Limb (tissue), 2 donors: Measurements from ENCODE around the gene BSN.
"Not testable (repeated sequence)": the region's sequence is repeated elsewhere in the genome, so short reads cannot be mapped to it uniquely, and the experiment has no call there.

Experiments used
- DNase-seq, 2 donors: peaks; one replicate each; pipeline ENCODE4 v3.0.0-alpha.2; 2016; ENCODE audit errors: extremely low spot score in 2 of 2

Gene BSN

DNA sequence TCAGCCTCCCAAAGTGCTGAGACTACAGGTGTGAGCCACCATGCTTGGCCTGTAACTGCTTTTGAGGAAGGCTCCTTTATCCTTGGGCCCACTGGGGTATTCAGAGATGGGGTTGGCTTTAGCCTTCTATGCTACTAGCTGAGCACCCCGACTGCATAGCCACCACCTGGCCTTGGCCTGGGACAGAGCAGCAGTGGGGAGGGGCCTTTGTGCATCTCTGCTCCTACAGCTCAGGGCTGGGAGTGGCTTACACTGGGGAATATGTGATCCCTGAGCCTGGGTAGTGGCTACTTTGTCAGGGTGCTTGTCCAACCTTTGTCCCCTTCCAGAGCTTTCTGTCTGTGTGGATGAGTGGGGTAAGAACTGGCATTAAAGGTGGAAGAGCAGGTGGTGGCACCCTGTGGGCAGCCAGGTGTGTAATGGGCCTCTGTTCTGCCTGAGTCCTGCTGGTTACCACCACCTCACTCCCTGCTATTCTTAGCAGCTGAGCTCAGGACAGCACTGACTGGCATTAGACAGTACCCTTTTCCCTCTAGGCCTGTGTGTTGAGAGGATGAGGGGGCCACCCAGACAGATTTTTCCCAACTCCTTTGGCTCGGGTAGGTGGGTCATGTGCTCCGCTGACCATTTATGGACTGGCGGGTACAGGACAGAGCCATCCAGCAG is 141.2 kb downstream of the BSN start:
- not testable (repeated sequence) for DNase-seq

- DNase-seq = no peak
Measured at GRCh38 chr3:49699281-49699979, 145.2 kb downstream of the BSN start.

DNA sequence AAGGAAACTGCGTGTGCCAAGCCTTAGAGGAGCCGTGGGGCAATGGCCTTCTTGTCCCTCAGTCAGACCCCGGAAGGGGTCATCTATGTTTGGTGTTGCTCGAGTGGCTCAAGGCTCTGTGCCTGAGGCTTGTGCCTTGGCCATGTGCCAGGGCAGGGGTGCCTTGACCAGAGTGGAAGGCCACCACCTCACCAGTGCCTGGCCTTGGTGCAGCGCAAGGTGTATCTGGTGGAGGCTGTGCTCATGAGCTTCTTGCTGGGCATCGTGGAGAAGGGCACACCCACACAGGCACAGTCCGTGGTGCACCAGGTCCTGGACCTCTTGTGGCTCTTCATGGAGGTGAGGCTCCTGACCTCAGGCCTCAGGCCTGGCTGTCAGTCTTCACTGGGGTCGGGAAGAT is 145.7 kb downstream of the BSN start:
- no peak for DNase-seq

DNA sequence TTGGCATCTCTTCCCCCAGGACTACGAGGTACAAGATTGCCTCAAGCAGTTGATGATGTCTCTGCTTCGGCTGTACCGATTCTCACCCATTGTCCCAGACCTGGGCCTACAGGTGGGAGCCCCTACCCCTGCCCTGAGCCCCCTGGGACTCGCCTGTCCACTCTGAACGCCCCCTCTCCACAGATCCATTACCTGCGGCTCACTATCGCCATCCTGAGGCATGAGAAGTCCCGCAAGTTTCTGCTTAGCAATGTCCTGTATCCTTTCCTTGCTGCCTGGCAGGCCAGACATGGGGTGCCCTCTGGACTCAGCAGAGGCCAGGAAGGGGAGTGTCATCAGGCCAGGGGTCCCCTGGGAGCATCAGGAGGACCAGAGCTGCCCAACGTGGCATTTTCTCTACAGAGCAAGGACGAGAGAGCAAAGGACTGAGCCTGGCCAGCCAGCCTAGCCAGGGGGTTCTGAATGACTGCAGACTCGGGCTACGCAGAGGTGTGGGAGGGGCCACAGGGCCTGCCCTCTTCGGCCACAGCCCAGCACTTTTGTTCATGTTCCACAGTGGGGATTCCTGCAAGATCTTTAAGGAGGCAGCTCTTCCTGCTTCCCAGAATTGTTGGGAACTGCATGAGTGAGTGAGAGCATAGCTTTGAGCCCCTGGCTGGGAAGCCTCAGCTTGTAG is 146.3 kb downstream of the BSN start:
- no peak for DNase-seq

DNA sequence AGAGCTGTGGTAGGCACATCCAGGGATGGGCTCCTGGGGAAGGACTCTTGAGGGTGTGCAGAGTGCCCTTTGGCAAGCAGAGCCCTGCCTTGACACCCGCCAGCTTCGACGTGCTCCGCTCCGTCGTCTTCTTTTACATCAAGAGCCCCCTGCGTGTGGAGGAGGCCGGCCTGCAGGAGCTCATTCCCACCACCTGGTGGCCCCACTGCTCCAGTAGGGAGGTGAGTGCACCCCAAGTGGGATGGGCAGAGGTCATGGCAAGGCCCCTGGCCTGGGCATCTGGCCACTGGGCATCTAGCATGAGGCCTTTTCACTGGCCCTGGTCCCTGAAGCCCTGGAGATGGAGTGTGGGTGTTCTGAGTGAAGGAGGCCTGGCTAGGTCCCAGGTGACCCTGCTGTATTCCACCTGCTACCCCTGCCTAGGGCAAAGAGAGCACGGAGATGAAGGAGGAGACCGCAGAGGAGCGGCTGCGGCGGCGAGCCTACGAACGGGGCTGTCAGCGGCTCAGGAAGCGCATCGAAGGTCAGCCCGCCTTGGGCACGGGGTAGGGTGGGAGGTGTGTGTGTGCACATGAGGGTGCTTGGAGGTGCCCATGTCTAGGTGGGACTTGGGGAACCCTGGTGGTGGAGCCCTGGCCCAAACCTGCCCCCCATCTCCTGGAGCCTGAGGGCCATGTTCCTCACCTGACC is 147.3 kb downstream of the BSN start:
- no peak for DNase-seq

DNA sequence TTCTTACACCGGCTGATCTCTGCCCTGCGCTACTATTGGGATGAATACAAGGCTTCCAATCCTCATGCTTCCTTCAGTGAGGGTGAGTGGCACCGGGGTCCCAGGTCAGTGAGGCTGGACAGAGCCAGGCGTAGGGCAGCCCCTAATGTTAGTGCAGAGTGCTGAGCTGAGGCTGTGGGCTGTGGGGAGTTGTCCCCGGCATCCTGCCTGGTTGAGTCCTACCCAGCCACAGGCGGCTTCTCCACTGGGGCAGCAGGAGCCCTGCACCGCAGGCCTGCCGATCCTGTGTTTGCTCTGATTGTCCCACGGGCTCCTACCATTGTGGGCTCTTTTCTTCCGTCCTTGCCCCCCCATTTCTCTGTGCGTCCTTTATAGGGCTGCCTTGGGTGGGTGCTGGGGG is 148.4 kb downstream of the BSN start:
- no peak for DNase-seq

DNA sequence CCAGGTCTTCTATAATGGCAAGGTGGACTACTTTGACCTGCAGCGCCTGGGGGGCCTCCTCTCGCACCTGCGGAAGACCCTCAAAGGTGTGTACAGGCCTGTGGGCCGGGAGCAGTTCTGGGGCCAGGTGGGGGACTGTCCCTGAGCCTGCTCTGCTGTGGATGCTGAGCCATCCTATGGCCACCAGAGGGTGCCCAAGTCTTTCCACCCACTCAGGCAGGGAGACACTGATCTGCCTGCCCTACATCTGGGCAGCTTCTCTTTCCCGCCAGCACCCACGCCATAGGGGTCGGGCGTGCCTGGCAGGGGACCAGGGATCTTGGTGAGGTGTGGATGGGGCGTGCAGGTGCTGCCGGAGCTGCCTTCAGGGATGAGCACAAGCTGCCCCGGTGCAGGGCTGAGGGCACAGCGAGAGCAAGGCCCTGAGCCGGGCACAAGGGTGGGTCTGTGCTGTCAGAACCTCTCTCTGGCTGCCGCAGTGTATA is 149.2 kb downstream of the BSN start:
- peak in 1 of 2 donors; percentile 69 for DNase-seq

DNA sequence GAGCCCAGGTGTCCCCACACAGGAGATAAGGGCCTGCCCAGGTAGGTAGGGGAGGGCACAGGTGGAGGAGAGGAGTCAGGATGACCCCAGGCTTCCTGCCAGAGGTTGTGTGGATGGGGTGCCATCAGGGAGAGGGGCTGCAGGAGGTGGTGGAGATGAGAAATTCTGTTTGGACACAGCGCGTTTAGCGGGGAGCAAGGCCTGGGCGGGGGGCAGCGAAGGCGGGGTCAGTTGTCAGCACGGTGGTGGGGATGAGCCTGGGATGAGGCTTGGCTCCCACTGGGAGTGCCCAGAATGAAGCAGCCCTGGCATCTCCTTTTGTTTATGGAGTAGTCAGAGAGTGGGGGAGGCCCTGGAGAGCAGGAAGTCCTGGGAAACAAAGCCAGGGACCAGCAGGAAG is 149.7 kb downstream of the BSN start:
- no peak for DNase-seq

DNA sequence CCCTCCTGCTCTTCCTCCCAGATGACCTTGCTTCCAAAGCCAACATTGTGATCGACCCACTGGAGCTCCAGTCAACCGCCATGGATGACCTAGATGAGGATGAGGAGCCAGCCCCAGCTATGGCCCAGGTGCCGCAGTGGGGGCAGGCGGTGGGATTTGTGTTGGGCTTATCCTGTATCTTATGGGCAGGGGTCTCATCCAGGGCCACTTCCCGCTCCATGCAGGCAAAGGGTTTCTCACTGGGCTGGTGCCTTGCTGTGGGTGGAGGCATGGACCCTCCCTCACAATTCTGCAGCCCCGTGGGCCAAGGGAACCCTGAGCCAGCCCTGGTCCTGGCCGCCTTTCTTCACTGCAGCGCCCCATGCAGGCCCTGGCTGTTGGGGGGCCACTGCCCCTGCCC is 150.4 kb downstream of the BSN start:
- no peak for DNase-seq

DNA sequence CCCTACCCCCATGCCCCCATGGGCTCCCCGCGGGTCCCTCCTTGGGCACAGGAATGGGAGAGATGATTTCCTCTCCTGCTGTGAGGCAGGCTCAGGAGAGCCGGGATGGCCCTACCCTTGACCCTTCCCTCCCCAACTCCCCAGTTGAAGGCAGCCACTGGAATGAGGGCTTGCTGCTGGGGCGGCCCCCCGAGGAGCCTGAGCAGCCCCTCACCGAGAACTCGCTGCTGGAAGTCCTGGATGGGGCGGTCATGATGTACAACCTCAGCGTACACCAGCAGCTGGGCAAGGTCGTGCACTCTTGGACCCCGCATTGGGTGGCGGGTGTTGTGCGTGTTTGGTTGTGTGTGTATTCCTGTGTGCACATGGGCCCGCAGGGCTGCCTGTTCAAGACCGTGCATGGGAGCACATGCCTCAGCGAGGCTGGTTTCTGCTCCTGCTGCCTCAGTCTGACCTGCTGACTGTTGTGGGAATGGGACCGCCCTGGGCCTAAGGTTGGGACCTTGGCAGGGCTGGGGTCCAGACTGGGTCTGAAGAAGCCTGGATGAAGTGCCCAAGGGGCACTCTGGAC is 151.2 kb downstream of the BSN start:
- no peak for DNase-seq

- no peak for DNase-seq
Measured at GRCh38 chr3:49706456-49707112, 152.3 kb downstream of the BSN start.

DNA sequence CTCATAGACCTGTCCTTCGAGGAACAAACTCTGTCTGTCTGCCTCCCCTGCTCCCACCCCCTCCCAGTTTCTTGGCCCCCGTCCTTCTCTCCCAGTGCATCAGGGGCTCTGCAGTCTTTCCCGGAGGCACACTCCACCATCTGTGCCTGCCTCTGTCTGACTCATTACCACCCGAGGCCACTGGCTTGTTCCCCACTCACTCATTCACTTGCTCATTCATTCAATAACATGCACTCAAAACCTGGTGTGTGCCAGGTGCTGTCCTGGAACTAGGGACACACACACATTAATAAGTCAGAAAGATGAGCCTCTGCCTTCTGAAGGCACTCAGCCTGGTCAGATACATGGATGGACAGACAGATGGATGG is 152.8 kb downstream of the BSN start:
- DNase-seq = no peak

DNA sequence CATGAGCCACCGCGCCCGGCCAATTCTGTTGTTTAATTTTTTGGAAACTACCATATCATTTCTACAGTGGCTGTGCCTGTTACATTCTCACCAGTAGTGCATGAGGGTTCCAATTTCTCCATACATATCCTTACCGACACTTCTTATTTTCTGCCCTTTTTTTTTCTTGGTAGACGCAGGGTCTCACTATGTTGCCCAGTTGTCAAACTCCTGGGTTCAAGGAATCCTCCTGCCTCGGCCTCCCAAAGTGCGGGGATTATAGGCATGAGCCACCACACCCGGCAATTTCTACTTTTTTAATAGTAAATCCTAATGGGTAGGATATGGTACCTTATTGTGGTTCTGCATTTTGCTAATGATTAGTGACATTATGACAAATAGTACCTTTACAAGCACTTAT is 155.6 kb downstream of the BSN start:
- no peak for DNase-seq

DNA sequence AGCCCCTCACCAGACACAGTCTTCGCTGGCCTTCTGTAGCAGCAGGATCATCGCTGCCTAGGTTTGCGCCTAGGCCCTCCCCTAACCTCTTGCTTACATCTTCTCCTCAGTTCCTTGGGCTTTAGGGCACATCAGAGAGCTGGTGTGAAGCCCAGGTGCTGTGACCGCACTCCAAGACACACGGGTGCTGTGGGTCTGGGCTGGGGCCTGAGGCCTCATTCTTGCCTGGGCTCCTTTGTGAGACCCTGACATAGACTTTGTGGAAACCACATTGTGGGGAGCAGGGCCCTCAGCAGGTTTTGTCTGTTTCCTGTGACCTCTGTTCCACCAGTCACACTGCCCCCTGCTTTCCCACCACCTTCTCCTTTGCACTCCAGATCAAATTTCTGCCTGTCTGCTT is 157.2 kb downstream of the BSN start:
- peak in 1 of 2 donors; percentile 16 for DNase-seq

- DNase-seq = no peak
Measured at GRCh38 chr3:49712166-49712565, 157.9 kb downstream of the BSN start.

GRCh38 chr3:49712631-49713317 is 158.5 kb downstream of the BSN start:
- DNase-seq = peak in 1 of 2 donors; percentile 28

DNA sequence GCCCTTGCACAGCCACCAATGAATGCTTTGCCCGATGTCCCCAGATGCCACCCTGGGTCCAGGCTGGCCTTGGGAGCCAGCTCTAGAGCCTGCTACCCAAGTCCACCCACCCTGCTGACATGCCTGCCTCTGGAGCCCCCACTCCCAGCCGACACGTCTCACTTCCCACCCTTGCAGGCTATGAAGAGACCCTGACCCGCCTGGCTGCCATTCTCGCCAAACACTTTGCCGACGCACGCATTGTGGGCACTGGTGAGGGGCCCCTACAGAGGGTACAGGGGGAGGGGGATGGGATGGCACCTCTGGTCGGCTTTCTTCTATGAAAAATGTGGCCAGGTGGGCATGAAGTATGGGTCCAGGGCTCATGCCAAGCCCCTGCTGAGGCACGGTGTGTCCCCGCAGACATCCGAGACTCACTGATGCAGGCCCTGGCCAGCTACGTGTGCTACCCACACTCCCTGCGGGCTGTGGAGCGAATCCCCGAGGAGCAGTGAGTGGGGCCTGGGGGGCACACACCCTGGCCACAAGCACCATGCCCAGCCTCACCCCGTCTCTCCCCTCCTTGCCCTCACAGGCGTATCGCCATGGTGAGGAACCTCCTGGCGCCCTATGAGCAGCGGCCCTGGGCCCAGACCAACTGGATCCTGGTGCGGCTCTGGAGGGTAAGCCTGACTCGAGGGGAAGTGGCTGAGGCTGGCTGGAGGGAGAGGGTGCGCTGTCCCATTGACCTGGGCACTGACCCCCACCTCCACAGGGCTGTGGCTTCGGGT is 159.2 kb downstream of the BSN start:
- DNase-seq = no peak

DNA sequence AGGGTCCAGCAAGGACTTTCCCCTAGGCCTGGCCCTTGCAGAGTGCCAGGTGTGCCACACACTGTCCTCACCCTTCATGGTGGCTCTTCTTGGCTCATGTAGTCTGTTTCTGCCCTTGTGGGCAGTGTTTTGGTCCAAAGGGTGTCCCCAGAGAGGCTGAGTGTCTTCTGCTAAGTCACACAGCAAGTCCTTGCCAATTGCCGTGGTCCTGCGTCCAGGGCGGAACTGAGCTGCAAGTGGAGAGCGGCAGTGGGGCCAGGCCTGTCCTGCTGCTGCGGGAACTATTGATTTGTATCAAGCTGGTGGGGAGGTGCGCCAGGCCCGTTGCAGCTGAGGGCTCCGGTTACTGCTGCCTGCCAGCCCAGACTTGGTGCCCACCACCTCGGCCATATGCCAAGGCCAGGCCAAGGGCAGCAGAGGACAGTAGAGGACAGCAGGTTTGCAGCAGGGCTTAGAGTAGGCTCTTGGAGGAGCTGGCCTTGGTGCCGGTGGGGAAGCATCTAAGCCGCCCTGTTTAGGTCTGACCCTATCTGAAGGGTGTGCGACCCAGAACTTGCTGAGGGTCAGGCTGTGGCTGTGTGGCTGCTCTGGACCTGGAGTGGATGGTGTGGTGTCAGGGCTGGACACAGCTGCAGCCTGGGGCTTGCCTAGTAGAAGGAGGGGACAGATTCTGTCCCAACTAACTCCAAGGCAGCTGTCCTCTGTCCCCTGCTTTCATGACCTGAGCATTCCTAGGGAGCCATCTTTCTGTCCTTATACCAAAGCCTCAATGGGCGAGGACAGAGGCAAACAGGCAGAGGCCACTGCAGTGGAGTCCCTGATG is 160.7 kb downstream of the BSN start:
- DNase-seq = no peak

DNA sequence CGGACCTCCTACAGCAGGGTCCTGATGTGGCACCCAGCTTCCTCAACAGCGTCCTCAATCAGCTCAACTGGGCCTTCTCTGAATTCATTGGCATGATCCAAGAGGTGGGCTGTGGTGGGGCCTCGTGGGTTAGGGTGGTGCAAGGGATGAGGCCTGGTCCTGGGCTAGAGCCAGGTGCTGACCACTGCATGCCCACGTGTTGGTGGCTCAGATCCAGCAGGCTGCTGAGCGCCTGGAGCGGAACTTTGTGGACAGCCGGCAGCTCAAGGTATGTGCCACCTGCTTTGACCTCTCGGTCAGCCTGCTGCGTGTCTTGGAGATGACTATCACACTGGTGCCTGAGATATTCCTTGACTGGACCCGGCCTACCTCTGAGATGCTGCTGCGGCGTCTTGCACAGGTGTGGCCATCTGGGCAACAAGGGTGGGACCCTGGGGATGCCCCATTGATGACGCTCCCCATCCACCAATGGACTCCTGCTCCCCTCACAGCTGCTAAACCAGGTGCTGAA is 161.4 kb downstream of the BSN start:
- peak in 1 of 2 donors; percentile 27 for DNase-seq
